Spleen (tissue), 11 donors: ENCODE results near the gene RAB30. TPM values are rescaled to one million over a fixed set of nuclear protein-coding genes. Genes with fewer than 3 reads are reported as not detected.

Source experiments
- DNase-seq: peaks from one replicate; pipeline ENCODE4 v3.0.0-alpha.2; 2020
- H3K27ac ChIP-seq, 8 donors: fragments of 200-600 bp; sonication (generic) in 7 of 8; 1 replicate in 4 of 8; 2 replicates in 4 of 8; pipeline versions ENCODE4 v1.5.0 to v1.8.0; 2016 to 2021; ENCODE audit warnings: inconsistent platforms in 4 of 8, mild to moderate bottlenecking in 4 of 8, moderate library complexity in 1 of 8
- H3K27me3 ChIP-seq, 7 donors: fragments of 200-600 bp; sonication (generic) in 6 of 7; replicated peaks in 1 of 7; 1 replicate in 4 of 7; 2 replicates in 3 of 7; pipeline versions ENCODE4 v1.5.0 to v1.8.0; 2016 to 2021; ENCODE audit warnings: inconsistent platforms in 3 of 7, mild to moderate bottlenecking in 1 of 7
- H3K36me3 ChIP-seq, 6 donors: fragments of 200-600 bp; sonication (generic) in 5 of 6; 1 replicate in 4 of 6; 2 replicates in 2 of 6; pipeline versions ENCODE4 v1.5.0 to v1.8.0; 2016 to 2021; ENCODE audit warnings: inconsistent platforms in 2 of 6
- H3K4me1 ChIP-seq, 6 donors: fragments of 200-600 bp; sonication (generic) in 5 of 6; 1 replicate in 3 of 6; 2 replicates in 3 of 6; pipeline versions ENCODE4 v1.5.0 to v1.8.0; 2016 to 2021; ENCODE audit warnings: inconsistent platforms in 3 of 6
- H3K4me3 ChIP-seq, 8 donors: fragments of 200-600 bp; sonication (generic) in 7 of 8; 1 replicate in 4 of 8; 2 replicates in 4 of 8; pipeline versions ENCODE4 v1.5.0 to v1.8.0; 2016 to 2021; ENCODE audit warnings: inconsistent platforms in 4 of 8, mild to moderate bottlenecking in 4 of 8, moderate library complexity in 2 of 8
- H3K9me3 ChIP-seq, 8 donors: fragments of 200-600 bp; sonication (generic) in 7 of 8; 1 replicate in 4 of 8; 2 replicates in 4 of 8; pipeline versions ENCODE4 v1.5.0 to v1.8.0; 2016 to 2021; ENCODE audit warnings: inconsistent platforms in 4 of 8
- CTCF ChIP-seq, 11 experiments: fragments of 200-600 bp in 7 of 11; fragments of 450-650 bp in 4 of 11; sonication (generic) in 4 of 11; IDR thresholded peaks in 8 of 11; conservative IDR thresholded peaks in 3 of 11; 1 replicate in 7 of 11; 2 replicates in 4 of 11; pipeline versions ENCODE4 v1.4.0 to v1.8.0; 2016 to 2021; ENCODE audit warnings: antibody characterized with exemption in 11 of 11, inconsistent platforms in 4 of 11, mild to moderate bottlenecking in 1 of 11
- POLR2A ChIP-seq, 3 donors: fragments of 450-650 bp; IDR thresholded peaks; one replicate each; pipeline ENCODE4 v1.5.1; 2017; ENCODE audit warnings: antibody characterized with exemption in 3 of 3, mild to moderate bottlenecking in 1 of 3
- POLR2AphosphoS5 ChIP-seq, 3 donors: sonication (generic); formaldehyde crosslinking; IDR thresholded peaks; one replicate each; pipeline ENCODE4 v1.5.1; 2017; ENCODE audit warnings: antibody characterized with exemption in 3 of 3
- WGBS, 5 donors: extraction: QIAGEN DNeasy Blood & Tissue Kit in 3 of 5; methylation state at CpG; one replicate each; pipeline versions ENCODE4 v1.1.5 to v1.1.7; 2013 to 2018; 5-methylcytosine and 5-hydroxymethylcytosine counted together
- intact Hi-C: fragments of 100-400 bp; cut with DNase I; formaldehyde crosslinking; loops from one replicate; pipeline ENCODE4 v1.15.0; 2023; ENCODE audit warnings: low total_unique reads
- polyA plus RNA-seq, 3 donors: library from polyadenylated mRNA; stranded (reverse); fragments of 200-250 nt; gene quantifications; one replicate each; pipeline ENCODE4 v1.2.1, GENCODE V29; 2013
- total RNA-seq, 7 donors: library from RNA; depleted of rRNA in 3 of 7; stranded (reverse); fragments of >200 nt in 3 of 7; fragmentation: NEBNext Ultra II Directional in 4 of 7; extraction: Animal tissue kit (Norgen Biotek cat#: 25700) in 4 of 7; gene quantifications; one replicate each; pipeline versions ENCODE4 v1.1.0 to v1.2.1, GENCODE V29; 2016 to 2021
- donor health status: healthy with polysubstance abuse.
- donor health status: DM: no; HTN: no; CAD: no; lungs with moderate emphysema.
- donor health status: DM: no; HTN: no; CAD: no.
- donor health status: Bipolar disorder and iron deficiency.
- donor health status: healthy.
- donor health status: DM: no; HTN: no; CAD: no.
- donor health status: DM: yes; HTN: yes; CAD: no.

Gene RAB30
- total and polyA plus RNA-seq, 10 donors, result 3.8 to 42.8 (median 29.8) TPM

DNA sequence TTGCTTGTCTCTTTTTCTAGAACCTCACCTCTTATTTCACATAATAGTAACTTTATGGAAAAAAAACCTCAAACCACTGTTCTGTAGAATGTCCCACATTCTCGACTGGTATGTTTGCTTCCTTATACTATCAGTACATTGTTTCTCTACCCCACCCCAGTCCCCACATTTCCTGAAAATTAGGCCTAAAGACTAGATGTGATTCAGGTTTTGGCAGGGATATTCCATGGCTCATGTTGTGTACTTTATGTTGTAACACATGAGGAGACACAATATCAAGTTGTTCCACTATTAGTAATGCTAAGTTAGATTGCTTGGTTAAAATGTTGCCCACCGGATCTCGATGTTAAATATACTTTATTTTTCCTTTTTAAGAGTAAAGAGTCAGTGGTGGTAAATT, 135.4 kb downstream of the RAB30 start:
- no peaks in the 10 kb centered on the region for H3K27me3 ChIP-seq
- 90 to 95% (median 94%) methylated on average over 3 of the region's 3 CpGs for WGBS, 5 donors
- H3K9me3 ChIP-seq, result peaks cover 0 to 4% (median 0%) of the 10 kb centered on the region in 8 donors
- no peak overlapping the region for H3K4me3 ChIP-seq
- H3K4me1 ChIP-seq, result peaks cover 0 to 6% (median 0%) of the 10 kb centered on the region in 6 donors
- H3K36me3 ChIP-seq, result peaks cover 0 to 45% (median 0%) of the 10 kb centered on the region in 6 donors
- intact Hi-C loops, result no loop called here
- no peak overlapping the region for H3K27ac ChIP-seq
- TF ChIP-seq POLR2A (IDR thresholded peaks at IDR 0.05) (no peak), CTCF (IDR thresholded peaks at IDR 0.05 in 8 of 11, conservative IDR thresholded peaks at IDR 0.05 in 3 of 11) (no peak), POLR2AphosphoS5 (IDR thresholded peaks at IDR 0.05) (no peak)
- DNase-seq, result no peak

DNA sequence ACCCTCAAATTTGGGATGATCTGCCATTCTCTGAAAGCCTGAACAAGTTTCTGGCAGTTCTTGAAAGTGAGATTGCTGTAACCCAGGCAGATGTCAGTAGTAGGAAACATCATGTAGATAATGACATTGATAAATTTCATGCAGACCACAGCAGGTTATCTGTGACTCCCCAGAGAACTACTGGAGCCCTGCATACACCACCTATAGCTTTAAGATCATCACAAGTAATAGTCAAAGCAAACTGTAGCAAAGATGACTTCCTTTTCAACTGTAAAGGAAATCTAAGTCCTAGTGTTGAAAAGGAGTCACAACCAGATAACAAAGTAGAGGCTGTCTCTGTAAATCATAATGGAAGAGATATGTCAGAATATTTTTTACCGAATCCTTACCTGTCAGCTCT, 139.1 kb downstream of the RAB30 start:
- no peak for DNase-seq
- TF ChIP-seq POLR2AphosphoS5 (IDR thresholded peaks at IDR 0.05) (no peak), POLR2A (IDR thresholded peaks at IDR 0.05) (no peak), CTCF (IDR thresholded peaks at IDR 0.05 in 8 of 11, conservative IDR thresholded peaks at IDR 0.05 in 3 of 11) (no peak)
- no peak overlapping the region for H3K4me3 ChIP-seq
- 77 to 94% (median 87%) methylated on average over 1 of the region's 1 CpG for WGBS, 5 donors
- no peaks in the 10 kb centered on the region for H3K27me3 ChIP-seq
- H3K4me1 ChIP-seq, result peaks cover 0 to 35% (median 7%) of the 10 kb centered on the region in 6 donors
- intact Hi-C loops, result no loop called here
- H3K9me3 ChIP-seq, result no peaks in the 10 kb centered on the region
- peaks cover 0 to 49% (median 0%) of the 10 kb centered on the region in 6 donors for H3K36me3 ChIP-seq
- no peak overlapping the region for H3K27ac ChIP-seq

DNA sequence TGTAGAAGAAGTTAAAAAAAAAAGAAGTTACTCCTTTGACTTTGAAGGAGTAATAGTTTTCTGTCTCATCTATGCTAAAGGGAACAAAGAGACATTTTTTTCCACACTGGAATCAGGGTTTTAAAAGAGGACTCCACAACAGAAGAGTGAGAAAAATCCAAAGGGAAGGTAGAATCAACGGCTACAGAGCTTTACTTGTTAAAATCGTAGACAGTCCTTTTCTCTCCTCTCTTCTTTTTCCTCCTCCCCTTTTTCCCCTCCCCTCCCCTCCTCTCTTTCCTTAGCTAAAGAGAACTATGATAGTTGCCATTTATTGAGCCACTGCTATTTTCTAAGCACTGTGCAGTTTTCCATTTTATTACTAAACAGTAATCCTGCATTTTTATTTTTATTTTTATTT, 141.0 kb downstream of the RAB30 start:
- intact Hi-C loops, result no loop called here
- 57 to 68% (median 63%) methylated on average over 2 of the region's 2 CpGs for WGBS, 5 donors

GRCh38 chr11:82930229-82930628, 141.5 kb downstream of the RAB30 start:
- no peak for TF ChIP-seq POLR2A (IDR thresholded peaks at IDR 0.05)
- no peak for TF ChIP-seq CTCF (IDR thresholded peaks at IDR 0.05 in 8 of 11, conservative IDR thresholded peaks at IDR 0.05 in 3 of 11)
- TF ChIP-seq POLR2AphosphoS5 (IDR thresholded peaks at IDR 0.05), result no peak
- Histone ChIP-seq H3K27ac (peak overlapping the region in 5 of 8 donors; percentile 53 to 77 (median 65)), H3K27me3 (no peaks in the 10 kb centered on the region), H3K9me3 (no peaks in the 10 kb centered on the region), H3K36me3 (peaks cover 0 to 49% (median 0%) of the 10 kb centered on the region in 6 donors), H3K4me1 (peaks cover 0 to 42% (median 10%) of the 10 kb centered on the region in 6 donors), H3K4me3 (no peak overlapping the region)
- DNase-seq, result no peak
- intact Hi-C loops, result no loop called here
- 55 to 67% (median 61%) methylated on average over 3 of the region's 3 CpGs for WGBS, 5 donors

More for the DNA sequence above, 141.0 kb downstream of the RAB30 start:
- H3K36me3 ChIP-seq, result peaks cover 0 to 50% (median 0%) of the 10 kb centered on the region in 6 donors
- H3K4me3 ChIP-seq, result no peak overlapping the region
- H3K9me3 ChIP-seq, result no peaks in the 10 kb centered on the region
- no peak for DNase-seq
- H3K27me3 ChIP-seq, result no peaks in the 10 kb centered on the region
- peak overlapping the region in 3 of 8 donors; percentile 12 to 71 (median 65) for H3K27ac ChIP-seq
- TF ChIP-seq CTCF (IDR thresholded peaks at IDR 0.05 in 8 of 11, conservative IDR thresholded peaks at IDR 0.05 in 3 of 11) (no peak), POLR2A (IDR thresholded peaks at IDR 0.05) (no peak), POLR2AphosphoS5 (IDR thresholded peaks at IDR 0.05) (no peak)
- H3K4me1 ChIP-seq, result peaks cover 0 to 42% (median 10%) of the 10 kb centered on the region in 6 donors
